BJ (cell line): ENCODE measurements around the gene ADAMTSL5. TPM values are rescaled to one million over a fixed set of nuclear protein-coding genes. Genes with fewer than 3 reads are reported as not detected.

Source experiments
- CTCF ChIA-PET: fragments of 350-600 bp; formaldehyde crosslinking; extraction: SDS; loops from one replicate; lab custom pipeline; 2021; ENCODE audit warnings: antibody characterized with exemption, inconsistent platforms; lab: Yijun Ruan, JAX
- POLR2A ChIA-PET: fragments of 300-600 bp; sonication (Branson Sonifier 250); formaldehyde crosslinking; extraction: SDS; loops from one replicate; lab custom pipeline; 2021; ENCODE audit warnings: antibody characterized with exemption; lab: Charles Lee
- DNase-seq: peaks from one replicate; pipeline ENCODE4 v3.0.0-alpha.2; 2011; ENCODE audit warnings: low read depth
- H3K27me3 ChIP-seq: 2 replicates; pipeline ENCODE4 v1.6.0; 2011; ENCODE audit warnings: low read length; ENCODE audit not compliant: control insufficient read depth, insufficient read depth
- H3K36me3 ChIP-seq: 2 replicates; pipeline ENCODE4 v1.5.1; 2011; ENCODE audit warnings: low read length; ENCODE audit not compliant: control insufficient read depth, insufficient read depth
- H3K4me3 ChIP-seq: 2 replicates; pipeline ENCODE4 v1.5.1; 2011; ENCODE audit warnings: low read depth, mild to moderate bottlenecking, control low read depth, low read length
- polyA plus RNA-seq: library from polyadenylated mRNA; depleted of rRNA; stranded (reverse); fragments of >200 nt; gene quantifications from 2 replicates; pipeline ENCODE4 v1.2.3, GENCODE V29; 2011
- TF ChIP-seq, protein P1 (sequence below): IDR thresholded peaks from 2 replicates; pipeline ENCODE4 v1.5.1; 2011; ENCODE audit warnings: low read depth, mild to moderate bottlenecking, control low read depth, inconsistent platforms, low read length, moderate library complexity; ENCODE audit not compliant: insufficient read depth

ADAMTSL5 gene
- polyA plus RNA-seq, 1 experiment, result 21.5 TPM

DNA sequence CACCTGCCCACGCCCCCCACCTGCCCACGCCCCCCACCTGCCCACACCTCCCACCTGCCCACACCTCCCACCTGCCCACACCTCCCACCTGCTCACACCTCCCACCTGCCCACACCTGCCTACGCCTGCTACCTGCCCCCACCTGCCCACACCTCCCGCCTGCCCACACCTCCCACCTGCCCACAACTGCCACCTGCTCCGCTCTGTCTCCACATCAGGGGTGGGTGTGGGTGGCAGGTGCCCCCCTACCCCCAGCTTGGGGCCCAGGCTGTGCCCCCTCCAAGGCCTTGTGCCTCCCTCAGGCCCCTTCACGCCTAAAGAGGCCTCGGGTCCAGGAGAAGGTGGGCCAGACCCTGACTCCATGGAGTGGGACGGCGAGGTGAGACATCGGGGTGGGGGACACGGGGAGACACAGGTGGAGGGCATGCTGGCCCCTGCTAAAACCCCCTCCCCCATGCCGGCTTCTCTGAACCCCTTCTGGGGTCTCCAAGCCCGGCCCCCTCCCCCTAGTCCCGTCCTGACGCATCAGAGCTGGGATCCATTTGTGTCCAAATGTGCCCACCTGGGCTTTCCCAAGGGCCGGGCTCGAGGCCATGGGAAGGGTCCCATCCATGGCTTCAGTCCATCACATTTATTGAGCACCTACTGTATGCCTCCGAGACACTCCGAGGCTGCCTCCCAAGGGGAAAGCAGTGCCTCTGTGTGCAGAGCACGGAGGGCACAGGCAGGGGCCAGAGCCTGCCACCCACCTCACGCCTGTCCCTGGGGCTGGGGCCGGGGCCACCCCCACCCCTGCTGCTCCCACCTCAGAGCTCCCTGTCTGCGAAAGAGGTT lies 16.0 kb upstream of the ADAMTSL5 start:
- H3K4me3 ChIP-seq, result no peak overlapping the region
- TF ChIP-seq, protein P1, sequence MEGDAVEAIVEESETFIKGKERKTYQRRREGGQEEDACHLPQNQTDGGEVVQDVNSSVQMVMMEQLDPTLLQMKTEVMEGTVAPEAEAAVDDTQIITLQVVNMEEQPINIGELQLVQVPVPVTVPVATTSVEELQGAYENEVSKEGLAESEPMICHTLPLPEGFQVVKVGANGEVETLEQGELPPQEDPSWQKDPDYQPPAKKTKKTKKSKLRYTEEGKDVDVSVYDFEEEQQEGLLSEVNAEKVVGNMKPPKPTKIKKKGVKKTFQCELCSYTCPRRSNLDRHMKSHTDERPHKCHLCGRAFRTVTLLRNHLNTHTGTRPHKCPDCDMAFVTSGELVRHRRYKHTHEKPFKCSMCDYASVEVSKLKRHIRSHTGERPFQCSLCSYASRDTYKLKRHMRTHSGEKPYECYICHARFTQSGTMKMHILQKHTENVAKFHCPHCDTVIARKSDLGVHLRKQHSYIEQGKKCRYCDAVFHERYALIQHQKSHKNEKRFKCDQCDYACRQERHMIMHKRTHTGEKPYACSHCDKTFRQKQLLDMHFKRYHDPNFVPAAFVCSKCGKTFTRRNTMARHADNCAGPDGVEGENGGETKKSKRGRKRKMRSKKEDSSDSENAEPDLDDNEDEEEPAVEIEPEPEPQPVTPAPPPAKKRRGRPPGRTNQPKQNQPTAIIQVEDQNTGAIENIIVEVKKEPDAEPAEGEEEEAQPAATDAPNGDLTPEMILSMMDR, result no peak
- ChIA-PET CTCF (no interaction called here), POLR2A (no interaction called here)
- DNase-seq, result no peak
- no peaks in the 10 kb centered on the region for H3K36me3 ChIP-seq
- peaks cover 9% of the 10 kb centered on the region for H3K27me3 ChIP-seq

GRCh38 chr19:1527650-1528309 lies 15.0 kb upstream of the ADAMTSL5 start:
- ChIA-PET POLR2A (no interaction called here), CTCF (no interaction called here)
- TF ChIP-seq, protein P1, result no peak
- no peak for DNase-seq
- H3K4me3 ChIP-seq, result no peak overlapping the region
- peaks cover 16% of the 10 kb centered on the region for H3K27me3 ChIP-seq
- H3K36me3 ChIP-seq, result no peaks in the 10 kb centered on the region

DNA sequence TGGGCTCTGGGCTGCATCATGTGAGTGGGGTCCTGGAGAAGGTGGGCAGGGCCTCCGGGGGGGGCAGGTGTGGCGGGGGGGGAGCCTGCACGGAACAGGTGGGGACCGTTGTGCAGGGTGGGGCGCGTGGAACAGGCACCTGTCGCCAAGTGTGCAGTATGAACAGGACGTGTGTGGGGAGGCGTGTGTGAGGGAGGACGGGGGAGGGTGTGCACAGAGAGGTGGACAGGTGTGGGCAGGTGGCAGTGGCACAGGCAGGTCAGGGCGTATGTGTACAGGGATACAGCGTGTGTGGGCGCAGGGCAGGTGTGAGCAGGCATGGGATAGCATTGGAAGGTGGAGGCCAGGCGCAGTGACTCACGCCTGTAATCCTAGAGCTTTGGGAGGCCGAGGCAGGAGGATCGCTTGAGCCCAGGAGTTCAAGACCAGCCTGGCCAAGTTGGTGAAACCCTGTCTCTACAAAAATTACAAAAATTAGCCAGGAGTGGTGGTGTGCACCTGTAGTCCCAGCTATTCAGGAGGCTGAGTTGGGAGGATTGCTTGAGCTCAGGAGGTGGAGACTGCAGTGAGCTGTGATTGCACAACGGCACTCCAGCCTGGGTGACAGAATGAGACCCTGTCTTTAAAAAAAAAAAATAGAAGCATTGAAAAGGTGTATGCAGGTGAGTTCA lies 14.3 kb upstream of the ADAMTSL5 start:
- POLR2A ChIA-PET, result no interaction called here
- CTCF ChIA-PET, result no interaction called here
- TF ChIP-seq, protein P1, result no peak
- DNase-seq, result no peak
- H3K4me3 ChIP-seq, result no peak overlapping the region
- H3K27me3 ChIP-seq, result peaks cover 16% of the 10 kb centered on the region
- no peaks in the 10 kb centered on the region for H3K36me3 ChIP-seq

- H3K27me3 ChIP-seq, result peaks cover 16% of the 10 kb centered on the region
- TF ChIP-seq, protein P1, result no peak
- H3K36me3 ChIP-seq, result no peaks in the 10 kb centered on the region
- H3K4me3 ChIP-seq, result no peak overlapping the region
- ChIA-PET POLR2A (no interaction called here), CTCF (interaction anchor here (0.6 to 1.4 kb wide), 2 partner anchors 20 kb away, joined by 3 to 5 read pairs; no protein-coding TSS in a partner anchor)
- no peak for DNase-seq
These were observed 13.4 kb upstream of the ADAMTSL5 start for GRCh38 chr19:1526066-1526778.
